ENCODE data around the gene GMDS. TPM values are rescaled to one million over a fixed set of nuclear protein-coding genes. Genes with fewer than 3 reads are reported as not detected.
"Not testable (repeated sequence)": the region's sequence is repeated elsewhere in the genome, so short reads cannot be mapped to it uniquely, and the experiment has no call there.

Gene GMDS
- total RNA-seq, 2 experiments from 2014 or later = 33.2 to 33.5 TPM

DNA sequence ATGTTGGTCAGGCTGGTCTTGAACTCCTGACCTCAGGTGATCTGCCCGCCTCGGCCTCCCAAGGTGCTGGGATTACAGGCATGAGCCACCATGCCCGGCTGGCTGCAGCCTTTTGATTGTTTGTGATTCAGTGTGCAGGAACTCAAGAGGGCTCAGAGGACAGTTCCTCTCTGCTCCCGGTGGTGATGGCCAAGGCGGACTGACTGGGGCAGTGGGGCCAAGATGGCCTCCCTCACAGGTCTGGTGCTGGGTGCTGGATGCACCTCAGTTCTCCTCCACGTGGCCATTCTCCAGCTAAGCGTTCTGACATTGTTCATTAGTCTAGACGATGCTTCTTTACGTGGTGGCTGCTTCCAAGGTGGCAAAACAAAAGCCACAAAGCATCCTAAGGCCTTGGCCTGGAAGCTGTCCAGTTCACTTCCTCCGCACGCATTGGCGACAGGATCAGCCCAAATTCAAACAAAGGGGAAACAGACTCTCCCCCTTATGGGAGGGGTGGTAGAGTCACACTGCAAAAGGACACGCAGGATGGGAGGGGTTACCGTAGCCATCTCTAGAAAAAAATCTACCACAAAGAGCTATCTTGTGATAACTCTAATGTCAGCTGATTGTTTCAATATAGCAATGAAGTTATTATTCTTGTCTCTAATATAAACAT is 488.8 kb downstream of the GMDS start:
- Mint-ChIP-seq H3K4me3 (no peak overlapping the region), H3K27me3 (no peaks in the 10 kb centered on the region), H3K9me3 (ENCODE audit: low read depth) (peaks cover 22% of the 10 kb centered on the region), H3K4me1 (no peaks in the 10 kb centered on the region), H3K36me3 (ENCODE audit: low read depth) (peaks cover 25% of the 10 kb centered on the region), H3K27ac (no peak overlapping the region)
- DNase-seq = no peak
- intact Hi-C loops (cut with DNase I, micrococcal nuclease) = no loop called here
- POLR2A ChIA-PET = no interaction called here
- CTCF ChIA-PET = interaction anchor here (0.7 kb wide), 1 partner anchor 1532 kb away, joined by 4 read pairs; no protein-coding TSS in a partner anchor
- ATAC-seq = no peak

DNA sequence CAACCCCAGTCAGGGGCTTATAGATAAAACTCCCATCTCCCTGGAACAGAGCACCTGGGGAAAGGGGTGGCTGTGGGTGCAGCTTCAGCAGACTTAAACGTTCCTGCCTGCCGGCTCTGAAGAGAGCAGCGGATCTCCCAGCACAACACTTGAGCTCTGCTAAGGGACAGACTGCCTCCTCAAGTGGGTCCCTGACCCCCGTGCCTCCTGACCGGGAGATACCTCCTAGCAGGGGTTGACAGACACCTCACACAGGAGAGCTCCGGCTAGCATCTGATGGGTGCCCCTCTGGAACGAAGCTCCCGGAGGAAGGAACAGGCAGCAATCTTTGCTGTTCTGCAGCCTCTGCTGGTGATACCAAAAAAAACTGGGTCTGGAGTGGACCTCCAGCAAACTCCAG is 494.3 kb downstream of the GMDS start:
- CTCF ChIA-PET; DNase-seq; intact Hi-C loops (cut with DNase I, micrococcal nuclease); H3K4me1 Mint-ChIP-seq; H3K27ac Mint-ChIP-seq; H3K4me3 Mint-ChIP-seq; POLR2A ChIA-PET; H3K27me3 Mint-ChIP-seq; ATAC-seq: not testable (repeated sequence)
- Mint-ChIP-seq H3K36me3 (ENCODE audit: low read depth) (peaks cover 26% of the 10 kb centered on the region), H3K9me3 (ENCODE audit: low read depth) (peaks cover 23% of the 10 kb centered on the region)

DNA sequence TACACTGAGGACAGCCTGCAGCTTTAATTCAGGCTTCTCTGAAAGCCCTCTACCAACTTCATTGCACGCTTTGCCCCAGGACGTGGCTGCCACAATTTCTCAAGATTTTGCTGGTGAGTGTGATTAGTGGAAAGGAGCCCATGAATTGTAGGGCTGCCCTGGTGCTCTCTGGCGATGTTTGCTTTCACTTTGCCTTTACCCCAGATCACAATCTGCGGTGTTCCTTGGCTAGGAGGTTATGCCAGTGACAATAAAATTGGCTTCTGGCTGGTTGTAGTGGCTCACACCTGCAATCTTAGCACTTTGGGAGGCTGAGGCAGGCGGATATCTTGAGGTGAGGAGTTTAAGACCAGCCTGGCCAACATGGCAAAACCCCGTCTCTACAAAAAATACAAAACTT is 496.4 kb downstream of the GMDS start:
- no peak overlapping the region for H3K4me3 Mint-ChIP-seq
- intact Hi-C loops (cut with DNase I, micrococcal nuclease) = no loop called here
- ChIA-PET POLR2A (no interaction called here), CTCF (no interaction called here)
- H3K9me3 Mint-ChIP-seq (ENCODE audit: low read depth) = peaks cover 18% of the 10 kb centered on the region
- H3K4me1 Mint-ChIP-seq = peaks cover 2% of the 10 kb centered on the region
- DNase-seq (no peak), ATAC-seq (no peak)
- no peak overlapping the region for H3K27ac Mint-ChIP-seq
- no peaks in the 10 kb centered on the region for H3K27me3 Mint-ChIP-seq
- H3K36me3 Mint-ChIP-seq (ENCODE audit: low read depth) = peaks cover 17% of the 10 kb centered on the region

DNA sequence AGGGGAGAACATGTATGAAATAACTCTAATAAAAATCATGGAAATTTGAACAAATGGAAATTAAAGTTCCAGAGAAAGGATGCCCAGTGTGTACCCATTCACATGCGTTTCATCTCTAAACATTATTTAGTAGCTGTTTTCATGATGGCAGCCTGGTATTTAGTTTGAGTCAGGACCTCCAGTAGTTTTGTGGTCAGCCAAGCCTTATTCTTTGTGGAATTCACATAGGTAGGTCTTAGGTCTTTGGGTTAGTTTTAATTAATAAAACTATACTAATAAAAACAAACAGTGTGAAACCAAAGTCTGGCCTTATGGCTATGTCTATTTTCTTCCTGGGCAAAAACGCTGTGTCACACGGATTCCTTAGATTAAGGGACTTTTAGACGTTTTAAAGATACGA is 497.9 kb downstream of the GMDS start:
- intact Hi-C loops (cut with DNase I, micrococcal nuclease) = no loop called here
- no peak for ATAC-seq
- ChIA-PET CTCF (no interaction called here), POLR2A (no interaction called here)
- Mint-ChIP-seq H3K27ac (no peak overlapping the region), H3K9me3 (ENCODE audit: low read depth) (peaks cover 8% of the 10 kb centered on the region), H3K36me3 (ENCODE audit: low read depth) (peaks cover 10% of the 10 kb centered on the region), H3K27me3 (no peaks in the 10 kb centered on the region), H3K4me1 (peaks cover 2% of the 10 kb centered on the region), H3K4me3 (no peak overlapping the region)
- no peak for DNase-seq

DNA sequence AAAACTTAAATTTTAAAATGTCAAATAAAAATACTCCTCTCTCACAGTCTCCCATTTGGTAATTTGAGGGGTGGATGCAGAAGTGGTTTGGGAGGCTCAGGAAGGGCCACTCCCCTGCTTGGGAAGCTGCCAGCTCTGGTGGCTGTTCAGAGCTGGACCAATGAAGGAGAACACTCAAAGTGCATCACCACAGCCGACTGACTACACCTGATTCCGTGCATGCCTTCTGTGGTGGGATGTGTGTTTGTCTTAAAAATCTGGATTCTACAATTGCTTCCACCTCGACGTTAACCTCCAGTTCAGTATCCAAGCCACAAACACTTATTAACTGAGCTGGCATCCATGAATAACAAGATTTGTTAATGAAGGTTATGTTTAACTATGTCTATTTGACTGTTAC is 498.4 kb downstream of the GMDS start:
- no peaks in the 10 kb centered on the region for H3K27me3 Mint-ChIP-seq
- POLR2A ChIA-PET = no interaction called here
- H3K4me1 Mint-ChIP-seq = peaks cover 2% of the 10 kb centered on the region
- peaks cover 4% of the 10 kb centered on the region for H3K9me3 Mint-ChIP-seq (ENCODE audit: low read depth)
- ATAC-seq = no peak
- H3K4me3 Mint-ChIP-seq = no peak overlapping the region
- no peak overlapping the region for H3K27ac Mint-ChIP-seq
- CTCF ChIA-PET = no interaction called here
- intact Hi-C loops (cut with DNase I, micrococcal nuclease) = no loop called here
- peaks cover 10% of the 10 kb centered on the region for H3K36me3 Mint-ChIP-seq (ENCODE audit: low read depth)
- DNase-seq = no peak

DNA sequence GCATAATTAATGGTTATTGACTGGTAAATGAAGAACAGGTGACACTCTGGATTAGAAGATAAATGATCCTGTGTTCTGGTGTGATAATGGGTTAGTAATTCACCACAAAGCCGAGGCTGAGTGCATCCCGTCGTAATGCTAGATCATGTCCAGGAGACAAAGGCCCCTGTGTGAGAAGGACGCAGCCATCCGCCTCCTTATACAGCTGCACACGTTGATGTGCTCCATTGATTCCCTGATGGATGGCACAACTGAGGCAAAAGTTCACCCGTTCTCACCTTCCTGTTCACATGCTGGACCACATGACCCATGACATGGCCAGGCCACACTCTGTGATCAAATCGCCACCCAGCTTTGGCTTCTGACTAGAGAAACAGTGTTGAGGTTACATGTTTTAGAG is 499.6 kb downstream of the GMDS start:
- ChIA-PET CTCF (no interaction called here), POLR2A (no interaction called here)
- ATAC-seq = no peak
- Mint-ChIP-seq H3K9me3 (ENCODE audit: low read depth) (no peaks in the 10 kb centered on the region), H3K4me1 (peaks cover 2% of the 10 kb centered on the region), H3K27me3 (no peaks in the 10 kb centered on the region), H3K36me3 (ENCODE audit: low read depth) (peaks cover 8% of the 10 kb centered on the region), H3K4me3 (no peak overlapping the region), H3K27ac (no peak overlapping the region)
- DNase-seq = no peak
- intact Hi-C loops (cut with DNase I, micrococcal nuclease) = no loop called here

DNA sequence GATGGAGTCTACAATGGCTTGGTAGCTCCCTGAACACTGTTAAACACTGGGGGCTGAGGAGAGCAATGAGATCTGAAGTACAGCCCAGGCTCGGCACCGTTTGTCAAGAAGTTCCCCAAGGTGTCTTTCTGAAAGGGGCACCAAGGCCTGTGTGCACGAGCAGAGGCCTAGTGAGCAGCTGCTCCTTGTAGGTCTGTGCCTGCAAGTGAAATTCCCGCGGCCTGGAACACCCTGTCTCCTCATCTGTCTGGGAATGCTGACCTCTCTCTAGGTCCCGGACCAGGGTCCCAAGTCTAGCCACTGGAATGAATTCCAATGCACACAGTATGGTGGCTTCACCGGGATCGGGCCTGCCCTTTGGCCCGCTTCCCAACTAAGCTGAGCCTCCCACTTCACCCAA is 500.9 kb downstream of the GMDS start:
- intact Hi-C loops (cut with DNase I, micrococcal nuclease) = no loop called here
- peaks cover 2% of the 10 kb centered on the region for H3K4me1 Mint-ChIP-seq

DNA sequence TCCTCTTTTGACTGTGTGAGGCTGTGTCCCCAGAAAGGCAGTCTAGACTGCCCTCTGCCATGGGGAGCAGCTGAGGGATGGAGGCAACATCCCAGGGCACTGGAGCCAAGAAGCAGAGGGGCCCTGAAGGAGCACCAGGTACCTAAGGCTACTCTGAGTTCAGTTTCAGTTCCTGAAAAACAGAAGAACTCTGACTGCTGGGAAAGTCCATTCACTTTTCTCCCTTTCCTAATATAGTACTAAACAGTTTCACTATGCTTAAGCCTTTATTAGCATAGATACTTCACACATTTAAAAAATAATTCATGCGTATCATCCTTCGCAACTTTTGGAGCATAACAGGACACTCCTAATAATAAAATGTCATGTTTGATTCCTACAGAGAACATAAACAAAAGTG is 505.7 kb downstream of the GMDS start:
- intact Hi-C loops (cut with DNase I, micrococcal nuclease) = no loop called here
- Mint-ChIP-seq H3K4me1 (no peaks in the 10 kb centered on the region), H3K4me3 (no peak overlapping the region), H3K27ac (no peak overlapping the region), H3K27me3 (no peaks in the 10 kb centered on the region), H3K9me3 (ENCODE audit: low read depth) (no peaks in the 10 kb centered on the region), H3K36me3 (ENCODE audit: low read depth) (peaks cover 8% of the 10 kb centered on the region)
- no peak for DNase-seq
- no peak for ATAC-seq
- POLR2A ChIA-PET = no interaction called here
- CTCF ChIA-PET = no interaction called here

More for the DNA sequence above, 500.9 kb downstream of the GMDS start:
- H3K4me3 Mint-ChIP-seq = no peak overlapping the region
- POLR2A ChIA-PET = no interaction called here
- no peak overlapping the region for H3K27ac Mint-ChIP-seq
- no peaks in the 10 kb centered on the region for H3K9me3 Mint-ChIP-seq (ENCODE audit: low read depth)
- CTCF ChIA-PET = interaction anchor here (0.5 kb wide), 1 partner anchor 202 kb away, joined by 3 read pairs; no protein-coding TSS in a partner anchor
- ATAC-seq = no peak
- peaks cover 8% of the 10 kb centered on the region for H3K36me3 Mint-ChIP-seq (ENCODE audit: low read depth)
- H3K27me3 Mint-ChIP-seq = no peaks in the 10 kb centered on the region
- DNase-seq = no peak

DNA sequence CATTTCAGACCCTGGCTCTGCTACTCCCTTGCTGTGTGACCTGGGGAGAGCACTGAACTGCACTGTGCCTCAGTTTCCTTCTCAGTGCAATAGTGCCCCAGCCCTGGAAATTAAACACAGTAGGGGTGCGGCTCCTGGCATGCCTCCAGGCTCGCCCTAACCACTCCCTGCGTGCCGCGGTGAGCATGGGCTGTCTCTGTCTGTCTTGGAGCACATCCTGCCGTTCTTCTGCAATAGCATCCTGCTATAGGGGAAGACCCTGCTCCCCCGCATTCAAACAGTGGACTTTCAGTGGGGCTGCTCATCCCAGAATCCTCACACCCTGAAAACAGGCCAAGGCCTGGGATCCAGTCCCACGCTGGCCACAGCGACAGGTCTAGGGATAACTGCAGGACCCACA is 506.2 kb downstream of the GMDS start:
- ATAC-seq (no peak), DNase-seq (no peak)
- Mint-ChIP-seq H3K27ac (no peak overlapping the region), H3K36me3 (ENCODE audit: low read depth) (peaks cover 8% of the 10 kb centered on the region), H3K4me1 (no peaks in the 10 kb centered on the region), H3K27me3 (no peaks in the 10 kb centered on the region), H3K4me3 (no peak overlapping the region), H3K9me3 (ENCODE audit: low read depth) (no peaks in the 10 kb centered on the region)
- ChIA-PET POLR2A (no interaction called here), CTCF (no interaction called here)
- intact Hi-C loops (cut with DNase I, micrococcal nuclease) = no loop called here

DNA sequence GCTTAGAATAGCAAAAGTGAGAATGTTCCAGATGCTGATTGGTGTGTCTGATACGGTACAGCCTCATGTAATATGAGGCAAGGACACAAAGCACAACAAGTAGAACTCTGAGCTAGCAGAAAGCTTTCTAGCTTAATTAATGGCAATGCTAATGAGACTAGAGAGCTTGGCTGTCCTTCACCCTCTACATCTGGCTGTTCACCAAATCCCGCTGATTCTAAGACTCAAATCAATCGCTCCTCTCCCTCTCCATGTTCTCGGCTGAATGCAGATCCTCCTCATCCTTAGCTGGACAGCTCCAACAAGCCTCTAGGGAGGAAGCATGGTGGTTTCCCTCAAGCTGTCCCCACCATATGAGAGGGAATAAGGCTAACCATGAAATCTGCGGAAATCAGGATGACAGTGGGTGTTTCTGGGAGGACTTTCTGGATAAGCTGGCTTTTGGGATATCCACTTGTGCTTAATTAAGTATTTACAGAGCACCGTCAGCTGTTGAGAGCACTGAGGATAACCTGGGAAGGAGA is 506.8 kb downstream of the GMDS start:
- no peak for DNase-seq
- no peak for ATAC-seq
- H3K27ac Mint-ChIP-seq = no peak overlapping the region
- POLR2A ChIA-PET = no interaction called here
- H3K36me3 Mint-ChIP-seq (ENCODE audit: low read depth) = peaks cover 8% of the 10 kb centered on the region
- no peaks in the 10 kb centered on the region for H3K4me1 Mint-ChIP-seq
- CTCF ChIA-PET = no interaction called here
- H3K9me3 Mint-ChIP-seq (ENCODE audit: low read depth) = no peaks in the 10 kb centered on the region
- no peaks in the 10 kb centered on the region for H3K27me3 Mint-ChIP-seq
- intact Hi-C loops (cut with DNase I, micrococcal nuclease) = no loop called here
- H3K4me3 Mint-ChIP-seq = no peak overlapping the region

DNA sequence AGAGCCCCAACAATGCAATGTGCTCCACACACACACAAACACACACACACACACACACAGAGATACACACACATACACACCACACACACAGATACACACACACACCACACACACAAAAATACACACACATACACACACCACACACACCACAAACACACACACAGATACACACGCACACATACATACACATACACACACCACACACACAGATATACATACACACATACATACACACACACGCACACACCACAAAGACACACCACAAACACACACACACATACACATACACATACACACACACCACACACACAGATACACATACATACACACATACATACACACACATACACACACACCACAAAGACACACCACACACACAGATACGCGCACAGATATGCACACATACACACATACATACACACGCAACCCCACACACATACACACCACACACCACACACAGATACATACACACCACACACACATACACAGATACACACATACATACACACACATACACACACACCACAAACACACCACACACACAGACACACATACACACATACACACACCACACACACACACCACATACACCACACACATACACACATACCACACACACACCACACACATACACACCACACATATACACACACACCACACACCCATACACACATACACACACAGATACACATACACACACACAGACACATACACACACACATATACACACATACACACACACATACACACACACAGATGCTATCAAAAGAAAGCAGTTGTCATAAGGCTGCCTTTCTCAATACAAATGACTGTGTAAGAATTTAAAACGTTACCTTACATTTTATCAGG is 507.7 kb downstream of the GMDS start:
- H3K4me3 Mint-ChIP-seq = no peak overlapping the region
- no peak for DNase-seq
- H3K27ac Mint-ChIP-seq = no peak overlapping the region
- peaks cover 8% of the 10 kb centered on the region for H3K36me3 Mint-ChIP-seq (ENCODE audit: low read depth)
- POLR2A ChIA-PET = no interaction called here
- H3K4me1 Mint-ChIP-seq = no peaks in the 10 kb centered on the region
- no peaks in the 10 kb centered on the region for H3K9me3 Mint-ChIP-seq (ENCODE audit: low read depth)
- no peak for ATAC-seq
- no peaks in the 10 kb centered on the region for H3K27me3 Mint-ChIP-seq
- CTCF ChIA-PET = no interaction called here
- intact Hi-C loops (cut with DNase I, micrococcal nuclease) = no loop called here

DNA sequence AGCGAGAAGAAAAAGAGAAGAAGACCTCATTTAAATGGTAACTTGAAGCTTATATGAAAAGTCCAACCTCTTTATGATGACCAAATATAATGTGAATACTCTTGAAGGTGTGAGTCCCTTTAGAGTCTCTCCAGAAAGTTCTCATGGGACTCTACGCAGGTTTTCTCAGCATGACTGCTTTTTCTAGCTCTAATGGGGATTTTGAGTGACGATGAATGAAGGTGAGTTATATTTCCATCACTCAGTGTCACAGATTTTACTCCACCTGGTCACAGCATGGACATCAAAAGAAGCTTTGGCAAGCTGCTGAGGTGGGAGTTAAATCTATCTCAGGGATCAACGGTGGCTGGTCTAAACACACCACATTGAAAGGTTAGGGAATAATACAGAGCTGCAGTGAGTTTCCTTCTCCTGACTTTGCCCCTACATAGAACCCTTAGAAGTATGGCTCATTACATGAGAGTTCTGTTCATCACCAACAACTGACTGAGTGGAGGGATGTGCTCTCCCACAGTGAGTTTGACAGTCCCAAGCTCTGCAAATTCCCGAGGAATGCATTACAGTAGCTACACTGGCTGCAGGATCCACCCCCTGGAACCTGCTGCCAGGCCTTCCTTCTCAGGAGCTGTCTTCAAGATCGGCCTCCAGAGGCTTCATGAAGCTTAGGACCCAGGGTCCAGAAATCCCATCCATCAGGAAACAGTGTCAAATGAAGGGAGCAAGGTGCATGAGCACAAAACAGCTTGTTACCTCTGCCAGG is 508.9 kb downstream of the GMDS start:
- no peaks in the 10 kb centered on the region for H3K4me1 Mint-ChIP-seq
- POLR2A ChIA-PET = no interaction called here
- CTCF ChIA-PET = no interaction called here
- no peak overlapping the region for H3K4me3 Mint-ChIP-seq
- ATAC-seq (no peak), DNase-seq (no peak)
- H3K36me3 Mint-ChIP-seq (ENCODE audit: low read depth) = peaks cover 6% of the 10 kb centered on the region
- intact Hi-C loops (cut with DNase I, micrococcal nuclease) = no loop called here
- H3K27ac Mint-ChIP-seq = no peak overlapping the region
- H3K27me3 Mint-ChIP-seq = no peaks in the 10 kb centered on the region
- peaks cover 2% of the 10 kb centered on the region for H3K9me3 Mint-ChIP-seq (ENCODE audit: low read depth)
